ENCODE data around the gene ATP5IF1.

ATP5IF1 gene

GRCh38 chr1:28235755-28236655 lies at the start of gene ATP5IF1:
TSS of gene ATP5IF1 (plus strand) at chr1:28236124. CDS start at chr1:28236184, 60 bp downstream.
- DNase-seq, result peak; percentile 78 to 88 (median 82)

- no peak for DNase-seq
Measured at GRCh38 chr1:28190337-28190979, 45.5 kb upstream of the ATP5IF1 start.

GRCh38 chr1:28190996-28191645 lies 44.8 kb upstream of the ATP5IF1 start:
- no peak for DNase-seq

GRCh38 chr1:28193701-28194161 lies 42.2 kb upstream of the ATP5IF1 start:
- DNase-seq, result no peak

GRCh38 chr1:28194326-28195035 lies 41.4 kb upstream of the ATP5IF1 start:
- DNase-seq, result no peak

- no peak for DNase-seq
Measured at GRCh38 chr1:28195780-28196179, 40.1 kb upstream of the ATP5IF1 start.

GRCh38 chr1:28196330-28196729 lies 39.6 kb upstream of the ATP5IF1 start:
- DNase-seq, result no peak

- DNase-seq, result no peak
Measured at GRCh38 chr1:28197682-28198415, 38.1 kb upstream of the ATP5IF1 start.

GRCh38 chr1:28199328-28200233 lies 36.3 kb upstream of the ATP5IF1 start:
- DNase-seq, result peak in 2 of 4 experiments; percentile 8 to 17

GRCh38 chr1:28200234-28200873 lies 35.6 kb upstream of the ATP5IF1 start:
- no peak for DNase-seq

- DNase-seq, result no peak
Measured at GRCh38 chr1:28205243-28205642, 30.7 kb upstream of the ATP5IF1 start.

- DNase-seq, result peak in 2 of 4 experiments; percentile 8 to 31
Measured at GRCh38 chr1:28208818-28209441, 27.0 kb upstream of the ATP5IF1 start.

- DNase-seq, result no peak
Measured at GRCh38 chr1:28209700-28210099, 26.2 kb upstream of the ATP5IF1 start.

- no peak for DNase-seq
Measured at GRCh38 chr1:28213315-28213714, 22.6 kb upstream of the ATP5IF1 start.

GRCh38 chr1:28229089-28229488 lies 6.8 kb upstream of the ATP5IF1 start:
- DNase-seq, result no peak

GRCh38 chr1:28229996-28230395 lies 5.9 kb upstream of the ATP5IF1 start:
- DNase-seq, result no peak

- peak; percentile 85 to 93 (median 89) for DNase-seq
Measured at GRCh38 chr1:28232558-28233263, 3.2 kb upstream of the ATP5IF1 start, which contains the start of gene DNAJC8. TSS of gene DNAJC8 (minus strand) at chr1:28233029. CDS start at chr1:28232998, 31 bp downstream.

- no peak for DNase-seq
Measured at GRCh38 chr1:28233264-28233606, 2.7 kb upstream of the ATP5IF1 start.

- no peak for DNase-seq
Measured at GRCh38 chr1:28236656-28237322, 865 bp downstream of the ATP5IF1 start.

All from activated naive CD4-positive, alpha-beta T cell (primary cell).